Measurements from ENCODE around the gene SLCO6A1.

The SLCO6A1 gene

GRCh38 chr5:102498271-102499034, at the start of gene SLCO6A1:
TSS of gene SLCO6A1 (minus strand) at chr5:102499001. CDS start at chr5:102498844, 157 bp downstream.
- no peak for DNase-seq (ENCODE audit: extremely low read depth, low read depth)
- no peak for TF ChIP-seq CTCF (IDR thresholded peaks at IDR 0.05; ENCODE audit: low read depth, low read length, missing control alignments)
- H3K4me3 ChIP-seq (replicated peaks; ENCODE audit: low read depth, low read length), result no peak within 1 kb of the TSS

GRCh38 chr5:102547141-102548035, 48.6 kb upstream of the SLCO6A1 start:
- no peak overlapping the region for H3K4me3 ChIP-seq (replicated peaks; ENCODE audit: low read depth, low read length)
- no peak for TF ChIP-seq CTCF (IDR thresholded peaks at IDR 0.05; ENCODE audit: low read depth, low read length, missing control alignments)
- no peak for DNase-seq (ENCODE audit: extremely low read depth, low read depth)

GRCh38 chr5:102545175-102545574, 46.4 kb upstream of the SLCO6A1 start:
- TF ChIP-seq CTCF (IDR thresholded peaks at IDR 0.05; ENCODE audit: low read depth, low read length, missing control alignments), result peak; percentile 42
- no peak for DNase-seq (ENCODE audit: extremely low read depth, low read depth)
- H3K4me3 ChIP-seq (replicated peaks; ENCODE audit: low read depth, low read length), result no peak overlapping the region

- DNase-seq (ENCODE audit: extremely low read depth, low read depth), result no peak
- no peak for TF ChIP-seq CTCF (IDR thresholded peaks at IDR 0.05; ENCODE audit: low read depth, low read length, missing control alignments)
- no peak overlapping the region for H3K4me3 ChIP-seq (replicated peaks; ENCODE audit: low read depth, low read length)
These were observed 43.3 kb upstream of the SLCO6A1 start for GRCh38 chr5:102542057-102542456.

GRCh38 chr5:102539996-102540728, 41.4 kb upstream of the SLCO6A1 start:
- no peak for TF ChIP-seq CTCF (IDR thresholded peaks at IDR 0.05; ENCODE audit: low read depth, low read length, missing control alignments)
- no peak overlapping the region for H3K4me3 ChIP-seq (replicated peaks; ENCODE audit: low read depth, low read length)
- no peak for DNase-seq (ENCODE audit: extremely low read depth, low read depth)

GRCh38 chr5:102539562-102539961, 40.8 kb upstream of the SLCO6A1 start:
- no peak overlapping the region for H3K4me3 ChIP-seq (replicated peaks; ENCODE audit: low read depth, low read length)
- no peak for DNase-seq (ENCODE audit: extremely low read depth, low read depth)
- TF ChIP-seq CTCF (IDR thresholded peaks at IDR 0.05; ENCODE audit: low read depth, low read length, missing control alignments), result no peak

Data from HFF-Myc (cell line).